MG63 (cell line): ENCODE results near the gene IP6K2. TPM values are rescaled to one million over a fixed set of nuclear protein-coding genes. Genes with fewer than 3 reads are reported as not detected.

Experiments
- DNase-seq: peaks from one replicate; pipeline ENCODE4 v3.0.0-alpha.2; 2020
- H3K27me3 ChIP-seq: fragments of 250-450 bp; sonication (Bioruptor Pico); 2 replicates; pipeline ENCODE4 v1.5.1; 2020; ENCODE audit warnings: mild to moderate bottlenecking, moderate library complexity
- H3K36me3 ChIP-seq: fragments of 250-450 bp; sonication (Bioruptor Pico); 2 replicates; pipeline ENCODE4 v1.5.1; 2020; ENCODE audit warnings: mild to moderate bottlenecking, moderate library complexity
- H3K4me3 ChIP-seq: fragments of 250-450 bp; sonication (Bioruptor Pico); 2 replicates; pipeline ENCODE4 v1.5.1; 2020; ENCODE audit warnings: mild to moderate bottlenecking, moderate library complexity
- H3K9me3 ChIP-seq: fragments of 250-450 bp; sonication (Bioruptor Pico); 2 replicates; pipeline ENCODE4 v1.5.1; 2020; ENCODE audit warnings: mild to moderate bottlenecking, moderate library complexity
- total RNA-seq: library from RNA; depleted of rRNA; stranded (reverse); fragments of >200 nt; shearing (Covaris generic); gene quantifications from 2 replicates; pipeline ENCODE4 v1.2.3, GENCODE V29; 2014; ENCODE audit warnings: low replicate concordance

The IP6K2 gene
- total RNA-seq, 1 experiment from 2014 or later: 15.9 TPM

- DNase-seq: no peak
- Histone ChIP-seq H3K4me3 (no peak overlapping the region), H3K36me3 (no peaks in the 10 kb centered on the region), H3K27me3 (0 out of 2 replicates have a peak, but pooled peaks cover 2% of the 10 kb centered on the region), H3K9me3 (no peaks in the 10 kb centered on the region)
Measured at GRCh38 chr3:48662145-48662752, 54.8 kb downstream of the IP6K2 start.

GRCh38 chr3:48661501-48662144 is 55.4 kb downstream of the IP6K2 start:
- DNase-seq: peak; percentile 22
- 0 out of 2 replicates have a peak, but pooled peaks cover 2% of the 10 kb centered on the region for H3K27me3 ChIP-seq
- no peaks in the 10 kb centered on the region for H3K9me3 ChIP-seq

GRCh38 chr3:48660800-48661400 is 56.1 kb downstream of the IP6K2 start:
- no peak overlapping the region for H3K4me3 ChIP-seq
- H3K36me3 ChIP-seq: no peaks in the 10 kb centered on the region
- 0 out of 2 replicates have a peak, but pooled peaks cover 2% of the 10 kb centered on the region for H3K27me3 ChIP-seq
- DNase-seq: no peak
- H3K9me3 ChIP-seq: no peaks in the 10 kb centered on the region

More at GRCh38 chr3:48661501-48662144, 55.4 kb downstream of the IP6K2 start:
- Histone ChIP-seq H3K36me3 (no peaks in the 10 kb centered on the region), H3K4me3 (no peak overlapping the region)

GRCh38 chr3:48656841-48657281 is 60.2 kb downstream of the IP6K2 start:
- no peak for DNase-seq
- Histone ChIP-seq H3K9me3 (no peaks in the 10 kb centered on the region), H3K36me3 (no peaks in the 10 kb centered on the region), H3K27me3 (no peaks in the 10 kb centered on the region), H3K4me3 (no peak overlapping the region)

GRCh38 chr3:48656061-48656840 is 60.8 kb downstream of the IP6K2 start:
- H3K9me3 ChIP-seq: no peaks in the 10 kb centered on the region
- H3K27me3 ChIP-seq: no peaks in the 10 kb centered on the region
- H3K4me3 ChIP-seq: peak overlapping the region; percentile 32; the same call in 1 of the 2 replicates
- H3K36me3 ChIP-seq: no peaks in the 10 kb centered on the region
- DNase-seq: peak; percentile 44

- no peaks in the 10 kb centered on the region for H3K36me3 ChIP-seq
- no peak overlapping the region for H3K4me3 ChIP-seq
- DNase-seq: no peak
- no peaks in the 10 kb centered on the region for H3K27me3 ChIP-seq
- no peaks in the 10 kb centered on the region for H3K9me3 ChIP-seq
Measured at GRCh38 chr3:48655606-48656005, 61.4 kb downstream of the IP6K2 start.

- Histone ChIP-seq H3K36me3 (no peaks in the 10 kb centered on the region), H3K9me3 (no peaks in the 10 kb centered on the region), H3K27me3 (no peaks in the 10 kb centered on the region), H3K4me3 (no peak overlapping the region)
- no peak for DNase-seq
Measured at GRCh38 chr3:48655063-48655462, 62.0 kb downstream of the IP6K2 start.

GRCh38 chr3:48652923-48653715 is 63.9 kb downstream of the IP6K2 start:
- no peaks in the 10 kb centered on the region for H3K9me3 ChIP-seq
- no peaks in the 10 kb centered on the region for H3K36me3 ChIP-seq
- DNase-seq: no peak
- no peak overlapping the region for H3K4me3 ChIP-seq
- no peaks in the 10 kb centered on the region for H3K27me3 ChIP-seq

- no peak for DNase-seq
- Histone ChIP-seq H3K27me3 (no peaks in the 10 kb centered on the region), H3K9me3 (no peaks in the 10 kb centered on the region), H3K36me3 (no peaks in the 10 kb centered on the region), H3K4me3 (no peak overlapping the region)
Measured at GRCh38 chr3:48651771-48652170, 65.2 kb downstream of the IP6K2 start.

GRCh38 chr3:48650723-48651122 is 66.3 kb downstream of the IP6K2 start:
- no peaks in the 10 kb centered on the region for H3K27me3 ChIP-seq
- no peaks in the 10 kb centered on the region for H3K9me3 ChIP-seq
- DNase-seq: no peak
- H3K4me3 ChIP-seq: no peak overlapping the region
- no peaks in the 10 kb centered on the region for H3K36me3 ChIP-seq

GRCh38 chr3:48648188-48648850 is 68.7 kb downstream of the IP6K2 start:
- H3K4me3 ChIP-seq: no peak overlapping the region
- no peaks in the 10 kb centered on the region for H3K27me3 ChIP-seq
- H3K9me3 ChIP-seq: no peaks in the 10 kb centered on the region
- no peak for DNase-seq
- H3K36me3 ChIP-seq: no peaks in the 10 kb centered on the region

GRCh38 chr3:48647714-48648113 is 69.3 kb downstream of the IP6K2 start:
- H3K4me3 ChIP-seq: no peak overlapping the region
- no peaks in the 10 kb centered on the region for H3K27me3 ChIP-seq
- no peaks in the 10 kb centered on the region for H3K9me3 ChIP-seq
- DNase-seq: no peak
- no peaks in the 10 kb centered on the region for H3K36me3 ChIP-seq

- no peak for DNase-seq
- H3K9me3 ChIP-seq: no peaks in the 10 kb centered on the region
- H3K36me3 ChIP-seq: no peaks in the 10 kb centered on the region
- H3K27me3 ChIP-seq: no peaks in the 10 kb centered on the region
- H3K4me3 ChIP-seq: no peak overlapping the region
Measured at GRCh38 chr3:48644898-48645760, 71.9 kb downstream of the IP6K2 start.

GRCh38 chr3:48642605-48643004 is 74.4 kb downstream of the IP6K2 start:
- Histone ChIP-seq H3K4me3 (no peak overlapping the region), H3K36me3 (no peaks in the 10 kb centered on the region), H3K27me3 (no peaks in the 10 kb centered on the region), H3K9me3 (no peaks in the 10 kb centered on the region)
- no peak for DNase-seq

GRCh38 chr3:48641396-48641795 is 75.6 kb downstream of the IP6K2 start:
- no peak for DNase-seq
- Histone ChIP-seq H3K9me3 (no peaks in the 10 kb centered on the region), H3K27me3 (no peaks in the 10 kb centered on the region), H3K4me3 (no peak overlapping the region), H3K36me3 (no peaks in the 10 kb centered on the region)
